Tracheal epithelial cell (primary cell): ENCODE data around the gene ASXL3. TPM values are rescaled to one million over a fixed set of nuclear protein-coding genes. Genes with fewer than 3 reads are reported as not detected.

ENCODE experiments used
- total RNA-seq: library from RNA; depleted of rRNA; stranded (reverse); fragments of >200 nt; gene quantifications from 2 replicates; pipeline ENCODE4 v1.2.1, GENCODE V29; 2014

ASXL3 gene
- total RNA-seq, result under 0.01 and 0.72 TPM in 2 replicates

DNA sequence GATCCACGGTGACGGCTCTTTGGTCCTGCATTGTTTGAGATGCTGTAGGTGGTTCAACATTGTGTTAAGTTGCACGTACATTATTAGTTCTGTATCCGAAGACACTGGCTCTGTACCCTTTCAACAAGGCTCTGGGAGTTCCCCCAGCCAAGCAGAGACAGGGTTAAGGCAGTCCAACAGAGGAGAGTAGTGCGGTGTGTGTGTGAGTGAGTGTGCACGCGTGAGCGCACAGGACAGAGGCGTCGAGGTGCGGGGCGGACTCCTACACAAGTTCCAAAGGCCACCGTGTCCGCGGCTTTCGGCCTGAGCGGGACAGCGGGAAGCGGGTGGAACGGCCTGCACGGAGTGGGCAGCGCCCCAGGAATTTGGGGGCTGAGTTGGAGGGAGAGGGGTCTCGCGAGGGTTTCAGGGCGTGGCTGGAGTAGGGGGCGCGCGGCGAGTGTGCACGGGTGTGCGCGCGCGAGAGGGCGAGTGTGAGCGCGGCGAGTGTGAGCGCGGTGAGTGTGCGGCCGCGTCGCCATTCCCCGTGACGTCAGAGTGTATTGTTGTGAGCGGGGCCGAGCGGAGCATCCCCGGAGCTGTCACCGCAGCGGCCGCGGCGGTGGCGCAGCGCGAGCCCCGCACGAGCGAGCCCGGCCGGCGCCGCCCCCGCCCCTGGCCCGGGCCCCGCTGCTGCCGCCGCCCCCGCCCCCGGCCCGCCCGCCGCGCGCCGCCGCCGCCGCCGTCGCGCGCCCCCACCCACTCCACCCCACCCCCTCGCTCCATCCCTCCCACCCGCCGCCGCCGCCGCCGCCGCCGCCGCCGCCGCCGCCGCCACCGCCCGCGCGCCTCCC is at the start of gene ASXL3:
Gene ASXL3, plus strand, starts transcription at position 535 of the 833 bp plus-strand sequence. CDS start 413 bp downstream, outside the sequence.

Other genes starting within 250 kb of the ASXL3 start
- 1.1 TPM in 1 of 2 replicates, not detected in the other for gene CCDC178, start 137.5 kb upstream of the ASXL3 start, total RNA-seq